IPS-NIHi7 (cell line): Measurements from ENCODE around the gene PPP4C.

Experiments
- DNase-seq: peaks from one replicate; pipeline ENCODE4 v3.0.0; 2012; ENCODE audit warnings: mixed read lengths; ENCODE audit errors: extremely low spot score

PPP4C gene

DNA sequence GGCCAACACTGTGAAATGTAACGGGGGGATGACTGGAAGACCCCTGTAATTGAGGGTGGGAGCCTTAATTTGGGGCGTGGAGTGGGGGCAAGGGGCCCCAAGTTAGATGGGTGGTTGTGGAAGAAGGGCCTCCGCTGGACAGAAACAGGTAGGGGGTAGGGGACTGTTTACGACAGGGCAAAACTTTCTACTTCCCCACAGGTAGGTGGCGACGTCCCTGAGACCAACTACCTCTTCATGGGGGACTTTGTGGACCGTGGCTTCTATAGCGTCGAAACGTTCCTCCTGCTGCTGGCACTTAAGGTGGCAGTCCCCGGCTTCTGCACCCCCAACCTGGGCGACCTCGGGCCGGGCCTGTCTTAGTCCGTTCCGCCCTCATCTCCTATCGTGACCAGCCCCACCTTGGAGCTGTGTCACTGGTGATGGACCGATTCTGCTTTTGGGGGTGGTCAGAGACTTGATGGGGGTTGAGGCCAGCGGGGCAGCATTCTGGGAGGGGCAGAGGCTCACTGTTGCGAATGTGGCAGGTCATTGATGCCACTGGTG, 6.8 kb downstream of the PPP4C start:
- DNase-seq, result no peak

DNA sequence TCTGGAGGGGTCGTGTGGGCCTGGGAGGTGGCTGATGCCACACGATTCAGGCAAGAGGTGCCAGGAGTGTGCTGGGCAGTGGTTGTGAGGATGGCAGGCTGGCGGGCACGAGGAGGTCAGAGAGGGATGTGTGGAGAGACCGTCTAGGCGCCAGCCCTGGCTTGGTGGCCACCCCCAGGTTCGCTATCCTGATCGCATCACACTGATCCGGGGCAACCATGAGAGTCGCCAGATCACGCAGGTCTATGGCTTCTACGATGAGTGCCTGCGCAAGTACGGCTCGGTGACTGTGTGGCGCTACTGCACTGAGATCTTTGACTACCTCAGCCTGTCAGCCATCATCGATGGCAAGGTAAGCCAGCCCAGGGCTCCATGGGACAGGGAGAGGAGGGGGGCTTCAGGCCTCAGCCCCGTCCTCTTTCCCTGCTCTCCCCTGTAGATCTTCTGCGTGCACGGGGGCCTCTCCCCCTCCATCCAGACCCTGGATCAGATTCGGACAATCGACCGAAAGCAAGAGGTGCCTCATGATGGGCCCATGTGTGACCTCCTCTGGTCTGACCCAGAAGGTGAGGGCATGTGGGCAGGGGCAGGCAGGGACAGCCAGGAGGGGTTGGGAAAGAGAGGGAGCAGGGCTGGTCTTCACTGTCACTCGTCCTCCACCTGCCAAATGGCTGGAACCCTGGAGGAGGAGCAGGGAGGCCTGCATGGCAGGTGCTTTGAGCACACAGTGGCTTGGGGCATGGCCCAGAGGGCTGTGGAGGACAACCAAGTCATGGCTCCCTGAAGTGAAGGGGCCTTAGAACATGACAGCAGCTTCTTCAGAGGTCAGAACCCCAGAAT, 7.6 kb downstream of the PPP4C start:
- DNase-seq, result no peak

DNA sequence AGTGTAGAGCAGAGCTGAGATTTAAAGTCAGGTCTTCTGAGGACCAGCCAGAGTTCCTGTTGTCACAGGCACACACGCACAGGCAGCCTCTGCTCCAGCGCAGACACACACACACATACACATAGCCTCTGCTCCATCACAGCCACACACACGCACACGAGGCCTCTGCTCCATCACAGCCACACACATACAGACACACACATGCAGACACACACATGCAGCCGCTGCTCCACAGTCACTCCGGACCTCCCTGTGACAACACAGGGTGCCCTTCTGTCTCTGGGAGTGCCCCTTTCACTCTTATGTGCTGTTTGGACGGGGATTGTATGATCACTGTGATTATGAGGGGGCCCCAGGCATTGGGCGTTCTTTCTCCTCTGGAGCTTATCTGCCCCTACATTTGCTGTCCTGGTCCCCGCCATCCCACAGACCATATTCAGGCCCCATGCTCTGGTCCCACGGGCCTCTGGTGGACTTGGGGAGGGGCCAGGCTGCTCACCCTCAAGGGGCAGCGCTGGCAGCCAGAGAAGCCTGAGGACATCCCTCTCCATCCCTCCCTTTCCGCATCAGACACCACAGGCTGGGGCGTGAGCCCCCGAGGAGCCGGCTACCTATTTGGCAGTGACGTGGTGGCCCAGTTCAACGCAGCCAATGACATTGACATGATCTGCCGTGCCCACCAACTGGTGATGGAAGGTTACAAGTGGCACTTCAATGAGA, 8.5 kb downstream of the PPP4C start:
- no peak for DNase-seq

DNA sequence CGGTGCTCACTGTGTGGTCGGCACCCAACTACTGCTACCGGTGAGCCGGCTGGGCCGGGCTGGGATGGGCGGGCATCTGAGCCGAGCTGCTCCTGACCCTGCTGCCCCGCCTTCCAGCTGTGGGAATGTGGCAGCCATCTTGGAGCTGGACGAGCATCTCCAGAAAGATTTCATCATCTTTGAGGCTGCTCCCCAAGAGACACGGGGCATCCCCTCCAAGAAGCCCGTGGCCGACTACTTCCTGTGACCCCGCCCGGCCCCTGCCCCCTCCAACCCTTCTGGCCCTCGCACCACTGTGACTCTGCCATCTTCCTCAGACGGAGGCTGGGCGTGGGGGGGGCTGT, 9.0 kb downstream of the PPP4C start:
- no peak for DNase-seq

DNA sequence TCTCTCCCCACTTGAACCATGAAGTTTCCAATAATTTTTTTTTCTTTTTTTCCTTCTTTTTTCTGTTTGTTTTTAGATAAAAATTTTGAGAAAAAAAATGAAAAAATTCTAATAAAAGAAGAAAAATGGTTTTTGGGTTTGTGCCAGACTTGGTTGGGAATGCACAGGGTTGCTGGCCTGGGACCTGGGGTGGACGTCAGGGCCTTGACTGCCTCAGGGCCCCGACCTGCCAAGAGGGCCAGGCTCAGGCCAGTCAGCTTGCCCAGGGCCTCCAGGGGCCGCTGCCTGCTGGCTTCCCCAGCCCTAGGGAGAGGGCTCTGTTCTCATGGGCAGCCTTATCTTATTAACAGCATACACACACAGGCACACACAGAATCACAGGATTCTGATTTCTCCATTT, 9.5 kb downstream of the PPP4C start:
- DNase-seq, result no peak

DNA sequence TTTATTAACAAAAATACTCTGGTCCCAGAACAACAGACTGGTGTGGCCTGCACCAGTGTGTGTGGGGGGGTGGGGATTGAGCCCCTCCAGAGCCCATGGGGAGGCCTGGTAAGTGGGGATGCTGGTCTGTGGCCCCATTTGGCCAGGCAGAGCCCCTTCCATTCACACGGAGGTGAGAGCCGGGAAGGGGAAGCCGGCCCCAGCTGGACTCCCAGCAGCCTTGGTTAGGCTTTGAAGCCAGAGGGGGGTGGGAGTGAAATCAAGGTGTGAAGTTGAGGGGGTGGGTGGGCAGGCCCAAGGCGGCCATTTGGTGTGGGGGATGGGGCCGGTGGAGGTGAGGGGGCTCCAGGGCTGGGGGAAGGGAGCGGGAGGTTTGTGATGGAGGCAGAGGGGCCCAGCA, 10.0 kb downstream of the PPP4C start:
- no peak for DNase-seq

DNA sequence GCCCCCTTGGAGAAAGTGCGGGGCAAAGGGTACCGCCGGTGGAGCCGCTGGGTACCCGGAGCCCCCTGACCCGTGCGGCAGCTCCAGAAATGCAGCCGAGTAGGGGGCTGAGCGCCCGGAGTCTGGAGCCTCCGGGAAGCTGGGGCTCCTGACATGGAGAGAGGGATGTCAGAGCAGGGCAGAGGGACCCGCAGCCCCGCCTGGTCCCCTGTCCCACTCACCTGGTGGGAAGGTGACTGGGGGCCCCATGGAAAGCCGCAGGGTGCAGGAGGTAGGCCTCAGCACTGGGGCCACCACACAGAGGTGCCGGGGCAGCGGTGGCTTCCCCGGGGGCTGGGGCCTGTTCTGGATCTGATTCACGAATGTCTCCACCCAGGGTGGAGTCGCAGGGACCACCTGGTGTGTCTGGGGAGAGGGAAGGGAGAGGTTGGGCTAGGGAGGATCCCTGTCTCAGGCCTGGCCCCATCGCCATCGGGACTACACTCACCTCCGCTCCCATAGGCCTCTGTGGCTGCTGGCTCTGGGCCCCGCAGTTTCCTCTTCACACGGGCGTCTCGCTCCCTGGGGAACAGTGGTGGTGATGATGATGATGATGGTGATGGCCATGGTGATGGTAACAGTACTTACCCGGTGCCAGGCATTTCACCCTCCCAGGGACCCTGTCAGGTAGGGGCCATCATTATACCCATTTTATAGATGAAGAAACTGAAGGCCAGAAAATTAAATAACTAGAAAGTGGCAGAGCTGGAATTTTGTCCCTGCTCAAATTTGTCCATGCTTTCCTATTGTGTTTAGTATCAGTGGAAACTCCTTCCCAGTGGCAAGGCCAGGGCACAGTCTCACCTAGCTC, 10.7 kb downstream of the PPP4C start:
- DNase-seq, result no peak

DNA sequence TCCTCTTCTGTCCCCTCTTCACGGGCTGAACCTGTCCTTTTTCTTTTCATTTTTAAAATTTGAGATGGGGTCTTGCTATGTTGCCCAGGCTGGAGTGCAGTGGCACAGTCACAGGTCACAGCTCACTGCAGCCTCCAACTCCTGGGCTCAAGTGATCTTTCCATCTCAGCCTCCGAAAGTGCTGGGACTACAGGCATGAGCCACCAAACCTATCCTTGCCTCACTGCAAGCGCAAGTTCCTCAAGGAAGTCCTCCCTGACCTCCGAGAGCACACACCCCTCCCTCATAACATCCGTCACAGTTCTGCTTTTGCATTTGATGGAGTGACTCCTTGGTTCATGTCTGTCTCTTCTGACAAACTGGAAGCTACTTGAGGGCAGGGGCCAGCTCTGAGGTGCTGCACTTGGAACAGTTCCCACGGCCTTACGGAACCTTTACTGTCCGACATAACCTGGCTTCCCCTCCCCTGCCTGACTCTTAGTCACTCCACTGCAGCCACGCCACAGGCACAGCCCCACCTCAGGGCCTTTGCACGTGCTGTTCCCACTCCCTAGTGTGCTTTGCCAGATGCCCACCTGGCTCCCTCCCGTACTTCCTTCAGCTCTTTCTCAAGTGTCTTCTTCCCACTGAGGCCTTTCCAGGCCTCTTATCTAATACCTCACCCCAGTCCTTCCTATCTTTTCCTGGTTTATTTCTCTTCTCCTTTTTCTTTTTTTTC, 11.5 kb downstream of the PPP4C start:
- DNase-seq, result no peak

DNA sequence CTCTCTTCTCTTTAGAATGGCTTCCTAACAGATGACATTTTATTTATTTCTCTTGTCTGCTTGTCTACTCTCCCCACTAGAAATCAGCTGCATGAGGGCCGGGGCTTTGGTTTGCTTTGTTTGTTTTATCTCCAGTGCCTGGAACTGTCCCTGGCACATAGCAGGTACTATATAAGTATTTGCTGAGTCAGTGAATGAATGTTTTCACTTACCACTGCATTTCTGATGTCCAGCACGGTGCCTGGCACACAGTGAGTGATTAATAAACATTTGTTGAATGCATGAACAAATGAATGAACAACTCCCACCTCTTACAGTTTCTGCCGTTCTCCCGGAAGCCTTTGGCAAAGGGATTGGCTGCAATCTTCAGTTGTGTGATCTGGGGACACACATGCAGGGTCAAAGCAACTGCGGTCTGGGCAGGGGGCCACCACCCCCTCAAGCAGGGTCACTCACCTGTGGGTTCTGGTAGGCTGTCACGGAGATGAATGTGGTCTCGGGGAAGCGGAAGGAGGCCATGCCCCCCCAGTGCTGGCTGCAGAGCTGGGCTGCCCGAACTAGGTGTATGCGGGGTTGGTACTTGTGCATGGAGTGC, 12.5 kb downstream of the PPP4C start:
- DNase-seq, result no peak

DNA sequence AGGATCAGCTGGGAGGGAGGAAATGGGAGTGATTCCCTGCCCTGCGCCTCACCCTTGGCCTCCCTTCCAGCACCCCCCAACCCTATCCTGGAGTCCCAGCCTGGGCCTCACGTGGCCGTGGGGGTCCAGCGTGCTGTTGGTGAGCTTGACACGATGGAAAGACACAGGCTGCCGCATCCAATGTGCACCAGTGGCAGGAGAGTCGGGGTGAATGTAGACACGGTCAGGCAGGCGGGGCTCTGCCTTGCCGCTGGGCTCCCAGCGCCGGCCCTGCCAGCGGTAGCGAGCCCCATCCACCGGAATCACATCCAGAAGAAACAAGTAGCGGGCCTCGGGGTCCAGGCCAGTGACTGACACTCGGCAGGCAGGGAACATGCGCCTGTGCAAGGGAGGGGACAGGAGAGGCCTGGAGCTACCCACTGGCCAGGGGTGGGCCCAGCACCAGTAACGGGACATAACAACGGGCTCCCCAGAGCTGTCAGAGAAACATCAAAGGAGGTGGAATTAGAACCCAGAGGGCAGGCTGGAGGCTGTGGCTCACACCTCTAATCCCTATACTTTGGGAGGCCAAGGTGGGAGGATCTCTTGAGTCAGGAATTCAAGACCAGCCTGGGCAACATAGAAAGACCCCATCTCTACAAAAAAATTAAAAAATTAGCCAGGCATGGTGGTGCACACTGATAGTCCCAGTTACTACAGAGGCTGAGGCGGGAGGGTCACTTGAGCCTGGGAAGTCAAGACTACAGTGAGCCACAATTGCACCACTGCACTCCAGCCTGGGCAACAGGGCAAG, 13.2 kb downstream of the PPP4C start:
- DNase-seq, result no peak

DNA sequence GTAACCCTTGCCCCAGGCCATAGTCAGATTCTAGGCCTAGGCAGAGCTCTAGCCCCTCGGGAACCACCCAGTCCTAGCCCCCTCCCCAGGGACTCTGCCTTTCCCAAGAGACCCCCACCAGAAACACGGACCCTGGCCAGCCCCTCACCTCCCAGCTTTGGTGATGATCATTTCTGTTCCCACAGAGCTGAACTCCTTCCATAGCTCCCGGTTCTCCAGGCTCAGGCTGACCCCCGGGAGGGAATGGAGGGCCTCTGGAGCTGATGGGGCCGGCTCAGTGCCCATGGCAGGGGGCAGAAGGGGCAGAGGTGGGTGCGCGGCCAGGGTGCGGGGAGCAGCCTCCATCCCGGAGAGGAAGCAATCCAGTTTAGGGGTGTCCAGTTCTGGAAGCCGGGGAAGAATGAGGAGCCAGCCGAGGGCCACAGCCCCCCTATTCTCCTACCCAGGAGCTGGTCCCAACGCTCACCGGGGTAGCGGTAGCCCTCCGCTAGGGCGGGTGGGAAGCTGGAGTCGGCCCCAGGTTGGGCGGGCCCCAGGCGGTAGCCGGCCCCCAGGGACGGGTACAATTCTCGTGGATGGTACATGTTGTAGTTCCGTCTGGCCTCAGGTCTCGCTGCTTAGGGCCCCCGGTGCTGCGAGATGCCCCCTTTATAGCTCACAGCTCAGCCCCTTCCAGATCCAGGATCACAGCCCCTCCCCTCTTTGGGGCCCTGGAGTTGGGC, 15.0 kb downstream of the PPP4C start:
- no peak for DNase-seq

DNA sequence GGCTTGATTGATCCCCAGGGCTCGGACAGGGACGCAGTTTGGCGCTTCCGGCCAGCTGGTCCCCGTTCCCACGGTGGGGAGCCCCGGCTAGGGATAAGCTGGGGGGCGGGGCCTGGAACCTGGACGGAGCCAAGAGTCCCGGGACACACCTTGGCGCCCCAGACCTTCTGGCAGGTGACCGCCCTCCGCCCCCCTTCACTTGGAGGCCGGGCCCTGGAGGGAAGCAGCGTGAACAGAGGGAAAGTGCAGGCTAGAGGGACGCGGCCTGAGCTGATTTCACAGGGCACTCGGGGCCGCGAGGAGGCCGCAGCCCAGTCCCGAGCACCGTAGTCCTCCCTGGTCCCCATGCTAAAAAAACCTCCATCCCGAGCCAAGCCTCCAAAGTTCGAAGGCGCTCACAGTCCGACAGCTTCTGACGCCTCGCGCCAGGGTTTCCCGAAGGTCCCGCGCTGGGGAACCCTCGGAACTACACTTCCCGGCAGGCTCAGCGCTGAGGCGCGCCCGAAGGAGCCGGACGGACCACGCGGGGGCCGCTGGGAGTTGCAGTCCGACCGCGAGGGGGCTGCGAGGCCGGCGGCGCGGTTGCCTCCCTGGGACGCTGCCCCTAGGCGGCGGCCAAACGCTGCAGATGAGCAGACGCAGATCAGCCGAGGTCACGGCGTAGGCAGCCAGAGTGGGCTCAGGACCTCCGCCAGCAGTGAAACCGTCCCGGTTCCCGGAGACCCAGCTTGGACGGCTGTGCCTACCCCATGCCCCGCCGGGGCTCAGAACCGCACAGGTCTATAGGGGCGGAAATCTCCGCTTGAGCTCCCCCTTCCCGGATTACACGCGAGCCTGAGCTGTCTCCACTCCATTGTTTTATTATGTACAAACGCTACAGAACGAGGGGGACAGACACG, 15.9 kb downstream of the PPP4C start, which contains the start of gene TBX6:
TBX6 (minus strand) TSS at position 451 of the 899 bp plus-strand sequence. CDS start 731 bp downstream, outside the sequence.
- DNase-seq, result peak; percentile 91

DNA sequence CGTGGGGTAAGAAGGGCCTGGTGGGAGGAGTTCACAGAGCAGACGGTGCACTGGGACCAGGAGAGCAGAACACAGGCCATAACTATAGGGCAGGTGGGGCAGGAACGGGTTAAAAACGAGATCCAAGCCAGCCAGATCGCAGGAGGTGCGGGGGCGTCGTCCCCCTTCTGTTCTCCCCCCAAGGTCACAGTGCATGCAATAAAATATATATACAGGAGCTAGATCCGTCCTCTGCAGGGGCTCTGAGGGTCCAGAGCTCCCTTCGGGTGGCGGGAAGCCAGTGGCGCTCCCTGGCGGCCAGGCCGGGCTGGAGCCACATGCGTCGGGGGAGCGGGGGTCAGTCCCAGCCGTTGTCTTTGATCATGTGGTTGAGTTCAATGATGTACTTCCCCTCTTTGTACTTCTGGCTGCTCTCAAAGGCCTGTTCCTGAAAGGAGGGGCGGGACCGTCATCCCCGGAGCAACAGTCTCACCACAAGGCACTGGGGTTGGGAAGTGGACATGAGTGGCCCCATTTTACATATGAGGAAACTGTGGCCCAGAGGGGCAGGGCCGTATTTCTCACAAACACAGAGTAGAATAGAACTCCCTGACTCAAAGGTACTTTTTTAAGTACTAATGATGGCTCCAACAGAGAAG, 16.7 kb downstream of the PPP4C start:
- peak; percentile 88 for DNase-seq

DNA sequence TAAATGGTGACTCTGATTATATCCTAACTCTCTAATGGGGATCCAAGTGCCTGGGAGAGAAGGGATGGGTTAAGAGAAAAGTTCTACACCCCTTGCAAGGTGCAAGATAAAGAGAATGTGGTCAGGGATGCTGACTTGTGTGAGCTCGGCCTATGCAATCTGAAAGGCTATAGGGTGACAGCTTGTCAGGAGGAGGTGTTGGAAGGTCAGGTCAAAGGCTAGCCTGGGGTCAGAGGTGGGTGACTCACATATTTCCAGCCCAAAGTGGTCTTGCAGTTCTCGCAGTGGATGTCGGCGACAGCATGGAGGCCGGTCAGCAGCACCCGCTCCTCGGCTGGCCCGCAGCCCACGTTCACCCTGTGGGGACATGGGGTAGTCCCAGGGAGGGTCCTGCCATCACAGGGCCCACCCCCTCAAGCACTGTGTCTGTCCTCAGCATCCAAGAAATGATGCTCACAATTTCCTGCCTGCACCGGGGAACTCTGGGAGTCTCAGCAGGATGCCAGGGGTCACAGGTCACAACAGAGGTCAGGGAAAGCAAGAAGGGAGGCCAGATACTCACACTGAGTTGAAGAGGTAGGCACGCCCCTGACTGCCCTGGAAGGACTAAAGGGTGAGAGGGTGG, 18.9 kb downstream of the PPP4C start:
- no peak for DNase-seq

DNA sequence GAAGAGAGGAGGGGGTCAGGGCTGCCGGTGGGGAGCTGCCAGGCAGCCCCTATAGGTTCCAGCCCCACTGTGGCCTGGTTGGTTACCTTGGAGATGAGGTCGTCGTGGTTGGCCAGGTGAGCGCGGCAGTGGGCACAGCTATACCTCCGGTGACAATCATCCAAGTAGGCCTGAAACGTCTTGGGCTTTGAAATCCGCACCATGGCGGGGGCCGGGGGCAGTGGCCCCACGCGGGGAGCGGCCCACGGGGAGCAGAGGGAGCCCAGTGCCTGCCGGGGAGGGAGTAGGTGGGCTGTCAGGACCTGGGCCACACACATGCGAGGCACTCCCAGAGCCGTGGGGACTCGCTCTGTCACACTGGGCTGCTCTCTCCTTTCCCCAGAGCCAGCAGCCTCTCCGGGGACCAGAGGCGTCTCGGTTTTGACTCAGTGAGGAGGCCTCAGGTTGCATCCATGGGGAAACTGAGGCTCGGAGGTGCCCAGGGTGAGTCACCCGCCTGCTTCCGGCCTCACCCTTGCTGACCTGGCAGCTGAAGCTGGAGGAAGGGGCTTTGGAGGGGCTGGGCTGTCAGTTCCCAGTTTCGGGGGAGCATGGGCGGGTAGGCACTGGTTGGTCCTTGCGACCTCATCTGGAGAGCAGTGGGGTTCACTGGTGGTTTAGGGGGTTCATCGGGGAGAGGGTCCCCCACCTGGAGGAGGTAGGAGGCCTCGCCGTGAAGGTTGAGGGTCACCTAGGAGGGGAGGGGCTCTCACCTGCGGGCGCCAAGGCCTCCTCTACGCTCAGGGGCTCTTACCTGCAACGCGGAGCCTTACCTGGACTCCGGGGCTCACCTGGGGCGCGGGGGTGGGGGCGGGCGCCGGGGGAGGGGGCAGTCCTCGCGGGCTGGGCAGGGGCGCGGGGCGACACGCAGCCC, 19.6 kb downstream of the PPP4C start:
- DNase-seq, result peak; percentile 51

DNA sequence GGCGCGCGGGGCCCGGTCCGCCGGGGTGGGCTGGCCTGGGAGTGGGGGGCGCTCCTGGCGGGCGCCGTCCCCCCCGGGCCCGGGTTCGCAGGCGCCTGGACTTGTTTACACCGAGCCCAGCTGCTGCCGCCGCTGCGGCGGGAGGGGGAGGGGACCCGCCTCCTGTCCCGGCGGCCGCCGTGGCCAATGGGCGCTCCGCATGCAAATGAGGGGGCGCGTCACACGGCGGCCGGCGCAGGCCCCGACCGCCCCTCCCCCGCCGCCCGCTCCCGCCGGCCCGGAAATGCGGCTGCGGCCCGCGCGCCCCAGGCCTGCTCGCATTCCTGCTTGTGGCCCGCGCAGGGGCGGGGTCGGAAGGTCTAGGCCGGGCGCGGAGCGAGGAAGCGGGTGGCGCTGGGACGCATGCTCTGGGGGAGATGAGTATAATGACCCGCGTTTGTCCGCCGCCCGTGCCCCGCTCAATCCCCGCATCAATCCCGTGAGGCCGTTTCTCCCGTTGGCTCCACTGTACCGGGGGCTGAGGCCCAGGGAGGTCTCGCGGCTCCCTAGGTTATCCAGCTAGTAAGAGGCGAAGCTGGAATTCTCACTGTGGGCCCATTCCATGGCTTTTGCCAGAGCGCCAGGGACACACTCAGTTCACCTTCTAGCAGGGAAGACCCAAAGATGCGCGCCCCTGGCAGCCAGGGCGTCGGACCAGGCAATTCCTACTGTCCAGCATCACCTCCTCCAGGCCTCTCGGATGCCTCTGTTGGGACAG, 20.5 kb downstream of the PPP4C start, which contains the start of gene YPEL3:
YPEL3 (minus strand) TSS at position 109 of the 757 bp plus-strand sequence. CDS start 731 bp downstream, outside the sequence.
- DNase-seq, result peak; percentile 97
